ENCODE measurements around the gene ZNF460. TPM values are rescaled to one million over a fixed set of nuclear protein-coding genes. Genes with fewer than 3 reads are reported as not detected.

The ZNF460 gene
- total RNA-seq, 1 donor from 2014 or later = 49.1 TPM

- intact Hi-C loops (cut with micrococcal nuclease) = no loop called here
- Mint-ChIP-seq H3K27ac (no peak overlapping the region), H3K36me3 (ENCODE audit: low read depth) (peaks cover 38% of the 10 kb centered on the region), H3K9me3 (peaks cover 30% of the 10 kb centered on the region), H3K4me3 (no peak overlapping the region), H3K4me1 (no peaks in the 10 kb centered on the region), H3K27me3 (no peaks in the 10 kb centered on the region)
- peak; percentile 21 for DNase-seq
These were observed 53.9 kb downstream of the ZNF460 start for GRCh38 chr19:57334191-57334590.

GRCh38 chr19:57338877-57339276 is 58.6 kb downstream of the ZNF460 start:
- Mint-ChIP-seq H3K4me1 (no peaks in the 10 kb centered on the region), H3K36me3 (ENCODE audit: low read depth) (peaks cover 14% of the 10 kb centered on the region), H3K27me3 (no peaks in the 10 kb centered on the region), H3K4me3 (no peak overlapping the region), H3K27ac (no peak overlapping the region), H3K9me3 (peaks cover 34% of the 10 kb centered on the region)
- DNase-seq = peak; percentile 35
- intact Hi-C loops (cut with micrococcal nuclease) = no loop called here

DNA sequence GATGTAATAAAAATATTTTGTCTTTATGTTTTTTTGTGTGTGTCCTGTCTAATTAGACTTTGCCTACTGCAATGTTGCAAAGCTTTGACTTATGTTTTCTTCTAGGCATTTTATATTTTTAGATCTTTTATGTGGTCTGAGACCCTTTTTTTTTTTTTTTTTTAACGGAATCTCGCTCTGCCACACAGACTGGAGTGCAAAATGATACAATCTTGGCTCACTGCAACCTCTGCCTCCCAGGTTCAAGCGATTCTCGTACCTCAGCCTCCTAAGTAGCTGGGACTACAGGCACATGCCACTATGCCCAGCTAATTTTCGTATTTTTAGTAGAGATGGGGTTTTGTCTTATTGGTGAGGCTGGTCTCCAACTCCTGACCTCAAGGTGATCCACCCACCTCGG is 62.3 kb downstream of the ZNF460 start:
- intact Hi-C loops (cut with micrococcal nuclease) = no loop called here
- Mint-ChIP-seq H3K4me1 (no peaks in the 10 kb centered on the region), H3K27ac (no peak overlapping the region), H3K9me3 (peaks cover 21% of the 10 kb centered on the region), H3K27me3 (no peaks in the 10 kb centered on the region), H3K36me3 (ENCODE audit: low read depth) (peaks cover 2% of the 10 kb centered on the region), H3K4me3 (no peak overlapping the region)
- no peak for DNase-seq

Other genes with a start within 250 kb of the ZNF460 start
- gene USP29, start 160.5 kb upstream of the ZNF460 start, total RNA-seq = not detected in 2 replicates
- gene ZIM3, start 135.3 kb upstream of the ZNF460 start, total RNA-seq = not detected in 2 replicates
- not detected in 2 replicates for gene DUXA, start 113.0 kb upstream of the ZNF460 start, total RNA-seq
- gene ZNF264, start 89.0 kb upstream of the ZNF460 start, total RNA-seq = 18.0 and 19.9 TPM in 2 replicates
- 0.33 TPM in 1 of 2 replicates, not detected in the other for gene AURKC, start 49.5 kb upstream of the ZNF460 start, total RNA-seq
- gene ZNF805, start 39.9 kb upstream of the ZNF460 start, total RNA-seq = 7.6 and 8.6 TPM in 2 replicates
- 4.9 and 5.3 TPM in 2 replicates for gene ZNF543, start 40.0 kb downstream of the ZNF460 start, total RNA-seq
- 5.3 and 5.8 TPM in 2 replicates for gene ZNF304, start 70.8 kb downstream of the ZNF460 start, total RNA-seq
- 4.1 and 4.3 TPM in 2 replicates for gene TRAPPC2B, start 83.1 kb downstream of the ZNF460 start, total RNA-seq
- 1.3 and 1.6 TPM in 2 replicates for gene ZNF547, start 83.1 kb downstream of the ZNF460 start, total RNA-seq
- gene ZNF548, start 109.4 kb downstream of the ZNF460 start, total RNA-seq = 10.6 and 12.7 TPM in 2 replicates
- gene ZNF17, start 130.7 kb downstream of the ZNF460 start, total RNA-seq = 7.4 and 7.8 TPM in 2 replicates
- 22.5 and 26.5 TPM in 2 replicates for gene ZNF749, start 154.8 kb downstream of the ZNF460 start, total RNA-seq
- gene VN1R1, start 176.7 kb downstream of the ZNF460 start, total RNA-seq = not detected in 2 replicates
- gene ZNF772, start 197.1 kb downstream of the ZNF460 start, total RNA-seq = 2.5 and 2.8 TPM in 2 replicates
- gene ZNF419, start 207.3 kb downstream of the ZNF460 start, total RNA-seq = 4.6 and 4.9 TPM in 2 replicates
- gene ZNF773, start 219.5 kb downstream of the ZNF460 start, total RNA-seq = 4.9 and 5.1 TPM in 2 replicates
- 4.0 and 4.9 TPM in 2 replicates for gene ZNF549, start 246.9 kb downstream of the ZNF460 start, total RNA-seq

Data from activated CD4-positive, alpha-beta T cell treated with anti-CD3 and anti-CD28 coated beads, Interleukin-2, amount 10 ng/mL, durations not matched to agents 24 days and 14 days (primary cell).